G401 (cell line): ENCODE results near the gene CDCA5. TPM values are rescaled to one million over a fixed set of nuclear protein-coding genes. Genes with fewer than 3 reads are reported as not detected.

ENCODE experiments used
- total RNA-seq: library from RNA; depleted of rRNA; stranded (reverse); fragments of >200 nt; shearing (Covaris generic); gene quantifications from 2 replicates; pipeline ENCODE4 v1.2.3, GENCODE V29; 2014; rRNA removed

Gene CDCA5
- total RNA-seq, 1 experiment from 2014 or later = 71.2 TPM

Other genes with a start within 250 kb of the CDCA5 start
- 1.6 and 2.3 TPM in 2 replicates for gene CDC42BPG, start 239.4 kb downstream of the CDCA5 start, total RNA-seq
- 25.3 and 32.4 TPM in 2 replicates for gene EHD1, start 205.4 kb downstream of the CDCA5 start, total RNA-seq
- gene ATG2A, start 166.8 kb downstream of the CDCA5 start, total RNA-seq = 15.8 and 20.5 TPM in 2 replicates
- gene PPP2R5B, start 159.4 kb downstream of the CDCA5 start, total RNA-seq = 11.7 and 20.5 TPM in 2 replicates
- 0.54 and 0.80 TPM in 2 replicates for gene GPHA2, start 148.1 kb downstream of the CDCA5 start, total RNA-seq
- not detected in 2 replicates for gene MAJIN, start 111.9 kb downstream of the CDCA5 start, total RNA-seq
- 0.37 and 4.1 TPM in 2 replicates for gene BATF2, start 87.1 kb downstream of the CDCA5 start, total RNA-seq
- 175 and 216 TPM in 2 replicates for gene ARL2, start 69.9 kb downstream of the CDCA5 start, total RNA-seq
- gene SNX15, start 56.6 kb downstream of the CDCA5 start, total RNA-seq = 10.1 and 12.8 TPM in 2 replicates
- gene SAC3D1, start 42.8 kb downstream of the CDCA5 start, total RNA-seq = 52.3 and 52.9 TPM in 2 replicates
- gene NAALADL1, start 25.5 kb downstream of the CDCA5 start, total RNA-seq = not detected in 2 replicates
- gene ZFPL1, start 182 bp upstream of the CDCA5 start, total RNA-seq = 17.7 and 42.6 TPM in 2 replicates
- 212 and 303 TPM in 2 replicates for gene VPS51, start 12.2 kb upstream of the CDCA5 start, total RNA-seq
- gene TM7SF2, start 27.8 kb upstream of the CDCA5 start, total RNA-seq = 23.5 and 39.0 TPM in 2 replicates
- gene ZNHIT2, start 33.7 kb upstream of the CDCA5 start, total RNA-seq = 12.7 and 21.0 TPM in 2 replicates
- 137 and 188 TPM in 2 replicates for gene FAU, start 38.1 kb upstream of the CDCA5 start, total RNA-seq
- 108 and 117 TPM in 2 replicates for gene MRPL49, start 38.3 kb upstream of the CDCA5 start, total RNA-seq
- gene SYVN1, start 50.5 kb upstream of the CDCA5 start, total RNA-seq = 6.9 and 16.3 TPM in 2 replicates
- gene SPDYC, start 86.2 kb upstream of the CDCA5 start, total RNA-seq = 2.0 and 3.4 TPM in 2 replicates
- 76.6 and 128 TPM in 2 replicates for gene CAPN1, start 97.9 kb upstream of the CDCA5 start, total RNA-seq
- 10.8 and 19.4 TPM in 2 replicates for gene POLA2, start 177.9 kb upstream of the CDCA5 start, total RNA-seq
- 4.6 TPM in 1 of 2 replicates, not detected in the other for gene CDC42EP2, start 230.8 kb upstream of the CDCA5 start, total RNA-seq
- gene DPF2, start 249.8 kb upstream of the CDCA5 start, total RNA-seq = 52.8 and 54.3 TPM in 2 replicates